ENCODE results near the gene EIF1. TPM values are rescaled to one million over a fixed set of nuclear protein-coding genes. Genes with fewer than 3 reads are reported as not detected.
A peak's percentile ranks its signal among the peaks of the same experiment; 100 is the strongest.

Gene EIF1
- total RNA-seq, 1 experiment from 2014 or later = 651 TPM

GRCh38 chr17:41666237-41666641, 22.4 kb upstream of the EIF1 start:
- H3K27ac Mint-ChIP-seq = peak overlapping the region in 2 of 3 experiments; percentile 60 to 82; a peak in 2 of 7 replicates
- Histone ChIP-seq H3K4ac (ENCODE audit: low read depth, low read length) (no peak overlapping the region), H3K4me2 (ENCODE audit: insufficient read depth, insufficient read length, low read length) (peak overlapping the region; percentile 29), H3K9ac (ENCODE audit: extremely low read depth, insufficient read length, low read length) (no peak overlapping the region), H2BK12ac (ENCODE audit: insufficient read length, low read depth, low read length) (no peak overlapping the region), H2BK5ac (ENCODE audit: insufficient read length, low read length) (no peak overlapping the region), H3K23me2 (ENCODE audit: insufficient read length, low read depth, low read length, poor library complexity, severe bottlenecking) (peaks cover 11% of the 10 kb centered on the region), H3K56ac (ENCODE audit: insufficient read length, low read depth, low read length) (no peak overlapping the region), H3K79me2 (ENCODE audit: insufficient read depth, low read length) (no peaks in the 10 kb centered on the region), H3K27me3 (ENCODE audit: insufficient read depth, low read length) (peaks cover 3% of the 10 kb centered on the region; the same call in 1 of the 2 replicates), H4K91ac (ENCODE audit: insufficient read length, low read depth, low read length) (no peak overlapping the region), H3K18ac (ENCODE audit: insufficient read length, low read depth, low read length) (no peak overlapping the region), H4K5ac (ENCODE audit: insufficient read length, low read depth, low read length) (no peak overlapping the region), H3K9me3 (ENCODE audit: control insufficient read depth, low read depth, low read length) (no peaks in the 10 kb centered on the region), H3K27ac (ENCODE audit: insufficient read length, low read depth, low read length) (no peak overlapping the region), H2AFZ (ENCODE audit: low read length) (no peak overlapping the region), H2BK15ac (ENCODE audit: low read depth, low read length) (no peak overlapping the region), H3K23ac (ENCODE audit: insufficient read length, low read depth, low read length) (no peak overlapping the region), H3K4me1 (ENCODE audit: insufficient read depth, low read length) (no peaks in the 10 kb centered on the region; the same call in 1 of the 2 replicates), H3T11ph (ENCODE audit: low read length) (no peak overlapping the region), H2BK20ac (ENCODE audit: low read depth, low read length, poor library complexity, severe bottlenecking) (no peak overlapping the region), H2BK120ac (ENCODE audit: low read depth, low read length, poor library complexity, severe bottlenecking) (no peak overlapping the region), H4K8ac (replicated peaks; ENCODE audit: insufficient read length, low read depth, low read length) (no peak overlapping the region), H4K20me1 (ENCODE audit: control insufficient read depth, insufficient read depth, insufficient read length) (no peaks in the 10 kb centered on the region), H3K79me1 (ENCODE audit: insufficient read depth, low read depth, low read length, poor library complexity, severe bottlenecking) (no peaks in the 10 kb centered on the region), H3K14ac (ENCODE audit: insufficient read depth, low read length) (no peak overlapping the region), H2AK5ac (ENCODE audit: insufficient read length, low read length) (no peak overlapping the region)
- H3K27me3 Mint-ChIP-seq (ENCODE audit: low read depth) = peaks cover 39% of the 10 kb centered on the region
- no peaks in the 10 kb centered on the region for H3K9me3 Mint-ChIP-seq
- TF ChIP-seq, protein P1, sequence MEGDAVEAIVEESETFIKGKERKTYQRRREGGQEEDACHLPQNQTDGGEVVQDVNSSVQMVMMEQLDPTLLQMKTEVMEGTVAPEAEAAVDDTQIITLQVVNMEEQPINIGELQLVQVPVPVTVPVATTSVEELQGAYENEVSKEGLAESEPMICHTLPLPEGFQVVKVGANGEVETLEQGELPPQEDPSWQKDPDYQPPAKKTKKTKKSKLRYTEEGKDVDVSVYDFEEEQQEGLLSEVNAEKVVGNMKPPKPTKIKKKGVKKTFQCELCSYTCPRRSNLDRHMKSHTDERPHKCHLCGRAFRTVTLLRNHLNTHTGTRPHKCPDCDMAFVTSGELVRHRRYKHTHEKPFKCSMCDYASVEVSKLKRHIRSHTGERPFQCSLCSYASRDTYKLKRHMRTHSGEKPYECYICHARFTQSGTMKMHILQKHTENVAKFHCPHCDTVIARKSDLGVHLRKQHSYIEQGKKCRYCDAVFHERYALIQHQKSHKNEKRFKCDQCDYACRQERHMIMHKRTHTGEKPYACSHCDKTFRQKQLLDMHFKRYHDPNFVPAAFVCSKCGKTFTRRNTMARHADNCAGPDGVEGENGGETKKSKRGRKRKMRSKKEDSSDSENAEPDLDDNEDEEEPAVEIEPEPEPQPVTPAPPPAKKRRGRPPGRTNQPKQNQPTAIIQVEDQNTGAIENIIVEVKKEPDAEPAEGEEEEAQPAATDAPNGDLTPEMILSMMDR (conservative IDR thresholded peaks at IDR 0.05) = no peak; the same call in 1 of the 3 replicates
- peaks cover 16 to 17% of the 10 kb centered on the region in 2 experiments for H3K4me1 Mint-ChIP-seq
- peak overlapping the region; percentile 73 for H3K4me3 Mint-ChIP-seq
- no peaks in the 10 kb centered on the region for H3K36me3 Mint-ChIP-seq (ENCODE audit: insufficient read depth in 1 of 3, low read depth in 3 of 3)
- no CpG with 5 or more reads among the region's 11 CpGs for WGBS (ENCODE audit: extremely low coverage, insufficient read length, low lambda C conversion rate)
- DNase-seq = no peak
